ENCODE measurements around the gene GAPT.

Gene GAPT

GRCh38 chr5:58462154-58462553 is 29.1 kb upstream of the GAPT start:
- DNase-seq = no peak

GRCh38 chr5:58462623-58463230 is 28.5 kb upstream of the GAPT start:
- no peak for DNase-seq

GRCh38 chr5:58466939-58467338 is 24.3 kb upstream of the GAPT start:
- DNase-seq = no peak

GRCh38 chr5:58469896-58470295 is 21.3 kb upstream of the GAPT start:
- no peak for DNase-seq

DNA sequence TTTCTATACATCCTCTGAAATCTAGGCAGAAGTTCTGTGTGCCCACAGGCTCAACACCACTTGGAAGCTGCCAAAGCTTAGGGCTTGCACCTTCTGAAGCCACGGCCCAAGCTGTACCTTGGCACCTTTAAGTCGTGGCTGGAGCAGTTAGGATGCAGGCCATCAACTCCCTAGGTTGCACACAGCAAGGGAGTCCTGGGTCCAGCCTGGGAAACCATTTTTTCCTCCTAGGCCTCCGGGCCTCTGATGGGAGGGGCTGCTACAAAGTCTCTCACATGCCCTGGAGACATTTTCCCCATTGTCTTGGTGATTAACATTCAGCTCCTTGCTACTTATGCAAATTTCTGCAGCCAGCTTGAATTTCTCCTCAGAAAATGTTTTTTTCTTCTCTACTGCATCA is 15.8 kb upstream of the GAPT start:
- DNase-seq = no peak

- no peak for DNase-seq
These were observed 13.4 kb upstream of the GAPT start for GRCh38 chr5:58477760-58478376.

DNA sequence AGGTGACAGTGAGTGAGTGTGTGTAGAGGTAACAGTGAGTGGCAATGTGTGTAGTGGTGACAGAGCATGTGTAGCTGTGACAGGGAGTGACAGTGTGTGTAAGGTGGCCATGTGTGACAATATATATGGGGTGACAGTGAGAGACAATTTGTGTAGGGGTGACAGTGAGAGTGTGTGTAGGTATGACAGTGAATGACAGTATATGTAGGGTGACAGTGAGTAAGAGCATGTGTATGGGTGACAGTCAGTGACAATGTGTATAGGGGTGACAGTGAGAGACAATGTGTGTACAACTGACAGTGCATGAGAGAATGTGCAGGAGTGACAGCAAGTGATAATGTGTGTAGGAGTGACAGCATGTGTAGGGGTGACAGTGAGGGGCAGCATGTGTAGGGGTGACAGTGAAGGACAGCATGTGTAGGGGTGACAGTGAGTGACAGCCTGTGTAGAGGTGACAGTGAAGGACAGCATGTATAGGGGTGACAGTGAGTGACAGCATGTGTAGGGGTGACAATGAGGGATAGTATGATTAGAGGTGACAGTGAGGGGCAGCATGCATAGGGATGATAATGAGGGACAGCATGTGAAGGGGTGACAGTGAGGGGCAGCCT is 10.1 kb upstream of the GAPT start:
- no peak for DNase-seq

DNA sequence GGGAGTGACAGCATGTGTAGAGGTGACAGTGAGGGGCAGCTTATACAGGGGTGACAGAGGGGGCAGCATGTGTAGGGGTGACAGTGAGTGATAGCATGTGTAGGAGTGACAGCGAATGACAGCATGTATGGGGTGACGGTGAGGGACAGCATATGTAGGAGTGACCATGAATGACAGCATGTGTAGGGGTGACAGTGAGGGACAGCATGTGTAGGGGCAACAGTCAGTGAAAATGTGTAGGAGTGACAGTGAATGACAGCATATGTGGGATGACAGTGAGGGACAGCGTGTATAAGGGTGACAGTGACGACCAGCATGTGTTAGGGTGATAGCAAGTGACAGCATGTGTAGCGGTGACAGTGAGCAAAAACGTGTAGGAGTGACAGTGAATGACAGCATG is 9.4 kb upstream of the GAPT start:
- DNase-seq = no peak

- no peak for DNase-seq
These were observed 8.7 kb upstream of the GAPT start for GRCh38 chr5:58482536-58482935.

- DNase-seq = no peak
These were observed 6.7 kb upstream of the GAPT start for GRCh38 chr5:58484505-58484904.

DNA sequence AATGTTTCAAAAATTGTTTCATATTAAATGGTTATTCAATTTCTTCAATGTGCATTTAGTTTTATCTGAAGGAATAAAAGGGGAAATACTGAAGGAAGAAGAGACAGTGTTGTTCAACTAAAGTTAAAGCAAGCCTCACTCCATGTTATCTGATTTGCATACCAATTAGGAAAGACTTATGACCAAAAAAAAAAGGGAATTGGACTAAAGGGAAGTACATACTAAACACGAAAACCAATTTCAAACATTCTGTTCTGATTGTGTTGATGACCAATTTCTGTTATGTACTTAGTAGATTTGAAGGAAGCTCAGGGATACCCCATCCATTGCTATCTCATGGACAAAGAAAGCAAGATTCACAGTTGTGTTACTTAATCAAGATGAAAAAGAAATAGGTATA is 4.9 kb upstream of the GAPT start:
- DNase-seq = no peak

DNA sequence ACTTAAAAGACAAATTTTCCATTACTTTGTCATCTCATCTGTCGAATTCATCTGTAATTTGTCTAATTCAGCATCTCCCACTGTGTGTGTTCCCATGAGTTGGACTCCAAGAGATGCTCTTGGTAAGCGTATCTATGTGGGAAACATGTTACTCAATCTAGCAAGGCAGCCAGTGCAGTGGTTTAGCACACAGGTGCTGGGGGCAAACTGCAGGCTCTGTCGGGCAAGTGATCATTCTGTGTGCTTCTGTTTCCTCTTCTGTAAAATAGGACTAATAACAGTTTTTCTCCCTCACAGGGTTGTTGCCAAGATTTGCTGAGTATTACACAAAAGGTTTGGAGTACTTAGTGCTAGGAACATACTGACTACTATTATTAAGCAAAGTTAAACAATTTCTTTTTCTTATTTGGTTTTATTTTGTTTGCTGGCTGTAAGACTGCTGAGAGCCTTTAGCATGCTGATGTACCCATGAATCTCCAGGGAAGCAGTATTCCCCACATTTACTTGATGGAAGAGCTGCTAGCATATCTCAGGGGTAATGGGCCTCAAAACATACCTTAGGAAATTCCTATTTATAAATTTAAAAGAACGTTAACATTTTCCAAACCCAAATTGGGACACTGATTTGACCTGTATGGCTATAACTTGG is 709 bp upstream of the GAPT start:
- DNase-seq = peak; percentile 70

- no peak for DNase-seq
These were observed 1.9 kb downstream of the GAPT start for GRCh38 chr5:58493141-58493540.

GRCh38 chr5:58496488-58496887 is 5.3 kb downstream of the GAPT start:
- no peak for DNase-seq

- DNase-seq = no peak
These were observed 6.2 kb downstream of the GAPT start for GRCh38 chr5:58497386-58497785.

GRCh38 chr5:58497921-58498320 is 6.7 kb downstream of the GAPT start:
- no peak for DNase-seq

DNA sequence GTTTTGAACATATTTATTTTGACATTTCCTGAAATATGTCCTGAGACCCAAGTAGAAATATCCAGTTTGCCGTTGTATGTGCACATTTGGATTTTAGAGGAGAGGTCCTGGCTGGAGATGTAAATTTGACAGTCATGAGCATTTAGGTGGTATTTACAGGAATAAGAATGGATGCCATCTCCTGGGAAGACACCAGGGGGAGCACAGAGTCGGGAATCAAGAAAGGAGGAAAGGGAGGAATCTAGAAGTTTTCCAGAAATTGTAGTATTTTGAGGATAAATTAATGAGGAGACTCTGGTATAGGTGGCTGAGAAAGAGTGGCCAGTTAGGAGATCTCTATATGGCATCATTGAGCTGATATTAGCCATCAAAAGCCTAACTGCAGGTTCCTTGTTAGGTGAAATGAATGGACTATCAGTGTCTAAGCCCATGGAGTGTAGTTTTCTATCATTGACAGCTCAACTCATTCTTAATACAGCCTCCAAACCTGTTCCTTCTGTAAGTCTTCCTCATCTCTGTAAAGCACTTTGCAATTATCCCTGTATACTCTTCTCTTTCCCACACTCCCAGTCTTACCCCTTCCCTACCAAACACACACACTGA is 7.2 kb downstream of the GAPT start:
- DNase-seq = no peak

DNA sequence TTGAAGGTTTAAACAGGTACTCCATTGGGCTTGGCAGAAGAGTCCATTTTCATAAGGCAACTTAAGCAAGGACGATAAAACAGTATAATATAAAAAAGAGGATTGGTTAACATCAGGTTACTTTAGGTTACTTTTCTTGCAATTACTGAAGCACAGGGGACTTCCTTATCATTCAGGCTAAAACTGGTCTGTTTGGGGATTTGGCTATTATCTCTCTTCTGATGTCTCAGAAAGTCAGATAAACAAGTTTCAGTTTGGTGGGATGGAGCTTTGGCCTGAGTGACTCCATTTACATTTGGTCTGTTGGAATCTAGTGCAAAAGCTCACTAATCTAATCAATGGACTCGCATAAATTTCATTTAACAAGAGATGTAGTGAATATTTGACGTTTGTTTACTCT is 8.0 kb downstream of the GAPT start:
- DNase-seq = no peak

- DNase-seq = no peak
These were observed 8.7 kb downstream of the GAPT start for GRCh38 chr5:58499941-58500340.

- DNase-seq = no peak
These were observed 10.7 kb downstream of the GAPT start for GRCh38 chr5:58501778-58502417.

DNA sequence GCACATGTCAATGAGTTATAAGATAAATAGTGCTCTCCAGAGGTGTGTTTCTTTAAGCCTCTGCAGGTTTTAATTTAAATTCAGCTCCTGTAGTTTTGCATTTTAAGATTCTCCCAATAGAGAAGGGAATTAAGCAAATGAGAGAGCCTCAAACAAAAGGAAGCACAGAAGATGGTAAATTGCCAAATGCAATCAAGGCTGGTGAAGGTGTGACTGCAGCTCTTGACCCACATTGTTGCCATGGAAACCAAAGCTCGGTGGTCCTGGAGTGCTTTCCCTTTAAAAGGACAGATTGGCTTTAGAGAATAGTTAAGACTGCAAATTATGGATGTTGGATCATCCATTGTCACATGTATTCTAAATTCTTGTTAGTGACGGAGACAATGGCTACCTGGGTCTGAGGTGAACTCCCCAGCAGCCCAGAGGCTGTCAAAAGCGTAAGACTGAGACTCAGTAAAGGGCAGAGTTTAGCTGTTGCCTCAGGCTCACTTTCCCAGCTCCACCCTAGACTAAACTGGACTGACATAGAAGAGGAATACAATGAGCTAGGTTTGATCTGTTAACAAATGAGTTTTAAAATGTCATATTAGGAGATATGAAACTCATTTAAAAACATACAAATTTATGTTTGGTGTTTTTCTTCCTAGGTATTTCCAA is 12.3 kb downstream of the GAPT start:
- no peak for DNase-seq

DNA sequence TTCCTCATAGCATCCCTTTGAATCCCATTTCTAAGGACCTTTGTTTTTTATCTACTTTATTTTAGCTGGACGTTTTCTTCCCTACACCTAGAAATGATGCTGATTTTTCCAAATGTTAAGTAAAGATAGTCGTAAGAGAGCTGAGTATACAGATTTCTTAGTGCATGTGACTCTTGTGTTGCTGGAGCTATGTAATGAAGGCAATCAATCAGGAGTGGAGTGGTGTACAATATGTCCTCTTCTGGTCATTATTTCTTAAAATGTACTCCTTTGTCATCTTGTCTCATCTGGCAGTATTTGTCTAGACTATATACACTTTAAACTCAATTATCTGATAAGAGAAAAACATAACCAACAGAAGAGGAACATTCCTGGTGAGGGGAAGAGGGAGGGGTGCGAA is 13.5 kb downstream of the GAPT start:
- DNase-seq = no peak

DNA sequence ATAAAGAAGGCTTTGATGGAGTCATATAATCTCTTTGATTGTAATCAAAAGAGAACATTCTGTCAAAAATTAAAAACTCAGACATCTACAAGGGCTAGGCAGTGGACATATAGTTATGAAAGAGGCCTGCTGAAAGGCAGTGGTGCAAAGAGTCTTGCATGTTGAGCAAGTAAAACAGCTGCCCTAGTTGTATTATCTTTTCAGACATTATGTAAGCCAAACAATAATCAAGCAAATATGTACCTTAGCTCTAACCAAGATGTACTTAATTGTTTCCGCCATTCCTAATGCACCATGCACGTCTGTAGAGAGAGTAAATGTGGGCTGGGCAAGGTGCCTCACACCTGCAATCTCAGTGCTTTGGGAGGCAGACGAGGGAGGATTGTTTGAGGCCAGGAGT is 14.3 kb downstream of the GAPT start:
- DNase-seq = no peak
